Sigmoid colon (tissue), 4 donors: ENCODE results near the gene PSMG4.

Experiments used
- CTCF ChIP-seq, 4 experiments: fragments of 450-650 bp in 3 of 4; fragments of 200-600 bp in 1 of 4; IDR thresholded peaks; one replicate each; pipeline ENCODE4 v1.5.1; 2016 to 2019; ENCODE audit warnings: antibody characterized with exemption in 4 of 4, mild to moderate bottlenecking in 3 of 4, moderate library complexity in 2 of 4
- POLR2AphosphoS5 ChIP-seq, 4 donors: sonication (generic); formaldehyde crosslinking; IDR thresholded peaks; one replicate each; pipeline ENCODE4 v1.6.1; 2017; ENCODE audit warnings: antibody characterized with exemption in 4 of 4

- no peak for TF ChIP-seq CTCF (IDR thresholded peaks at IDR 0.05)
- no peak for TF ChIP-seq POLR2AphosphoS5 (IDR thresholded peaks at IDR 0.05)
Measured at GRCh38 chr6:3268680-3269079, 9.9 kb downstream of the PSMG4 start.
